Measurements from ENCODE around the gene MR1.

MR1 gene

DNA sequence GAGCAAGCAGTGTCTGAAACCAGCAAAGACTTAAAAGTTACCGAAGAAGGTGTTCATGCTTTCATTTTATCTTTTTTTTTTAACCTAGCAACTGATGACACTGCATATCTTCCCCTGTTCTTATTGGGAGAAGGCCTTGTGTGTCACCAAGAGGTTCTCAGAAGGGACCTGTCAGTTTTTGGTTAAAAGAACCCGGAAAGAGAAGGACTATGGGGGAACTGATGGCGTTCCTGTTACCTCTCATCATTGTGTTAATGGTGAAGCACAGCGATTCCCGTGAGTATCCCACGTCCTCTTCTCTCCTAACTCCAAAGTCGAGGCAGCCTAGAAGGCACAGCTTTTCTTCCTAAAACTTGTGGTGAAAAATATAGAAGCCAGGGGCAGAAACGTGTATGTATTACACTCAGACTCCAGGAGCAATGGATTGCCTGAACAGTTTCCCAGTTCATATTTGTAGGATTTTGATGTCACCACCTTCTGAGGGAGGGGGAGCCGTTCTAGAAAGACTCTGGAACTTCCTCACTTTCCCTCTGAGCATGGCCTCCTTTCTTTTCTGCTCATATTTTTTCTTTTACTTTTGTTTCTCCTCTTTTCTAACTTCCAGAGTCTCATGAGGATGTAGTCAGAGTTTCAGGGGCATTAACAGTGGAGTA is at the start of gene MR1:
Gene MR1 (plus strand): TSS at position 185 of the 653 bp plus-strand sequence. CDS start 25 bp downstream, at position 210.
- DNase-seq (ENCODE audit: low read depth in 2 of 2) = no peak

DNA sequence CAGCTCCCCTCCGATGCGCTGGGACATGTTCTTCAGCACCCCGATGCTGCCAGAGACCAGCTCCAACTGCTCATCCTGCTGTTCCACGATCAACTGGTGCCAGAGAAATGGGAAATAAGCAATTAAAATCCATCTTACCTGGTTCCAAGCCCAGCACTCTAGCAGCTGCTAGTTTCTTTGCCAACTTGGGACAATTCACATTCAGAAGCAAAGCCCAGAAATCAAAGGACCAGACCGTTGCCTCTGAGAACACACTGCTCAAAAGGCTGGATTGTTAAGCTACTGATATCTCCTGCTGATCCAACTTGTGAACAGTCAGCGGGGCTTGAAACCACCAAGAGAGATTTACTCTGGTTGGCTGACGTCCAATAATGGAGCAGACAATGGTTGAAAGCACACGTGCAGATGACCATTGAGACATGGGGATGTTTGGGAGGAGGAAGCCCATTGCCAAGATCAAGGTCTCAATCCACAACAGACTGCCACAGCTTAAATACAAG is 45.5 kb upstream of the MR1 start:
- no peak for DNase-seq (ENCODE audit: low read depth in 2 of 2)

DNA sequence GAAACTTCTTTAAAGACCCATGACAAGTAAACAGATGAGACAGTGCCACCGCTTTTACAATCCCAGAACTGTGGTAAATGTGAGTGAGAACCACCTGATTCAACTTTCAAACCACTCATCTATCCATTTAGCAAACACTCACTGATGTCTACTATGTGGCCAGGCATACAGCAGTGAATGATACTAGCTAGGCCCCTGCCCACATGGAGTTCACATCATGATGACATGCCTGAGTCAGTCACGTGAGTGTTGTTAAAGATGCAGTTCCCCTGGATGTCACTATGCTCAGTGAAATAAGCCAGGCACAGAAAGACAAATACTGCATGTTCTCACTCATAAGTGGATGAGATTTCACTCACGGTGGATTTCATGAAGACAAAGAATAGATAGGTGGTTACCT is 39.5 kb upstream of the MR1 start:
- no peak for DNase-seq (ENCODE audit: low read depth in 2 of 2)

DNA sequence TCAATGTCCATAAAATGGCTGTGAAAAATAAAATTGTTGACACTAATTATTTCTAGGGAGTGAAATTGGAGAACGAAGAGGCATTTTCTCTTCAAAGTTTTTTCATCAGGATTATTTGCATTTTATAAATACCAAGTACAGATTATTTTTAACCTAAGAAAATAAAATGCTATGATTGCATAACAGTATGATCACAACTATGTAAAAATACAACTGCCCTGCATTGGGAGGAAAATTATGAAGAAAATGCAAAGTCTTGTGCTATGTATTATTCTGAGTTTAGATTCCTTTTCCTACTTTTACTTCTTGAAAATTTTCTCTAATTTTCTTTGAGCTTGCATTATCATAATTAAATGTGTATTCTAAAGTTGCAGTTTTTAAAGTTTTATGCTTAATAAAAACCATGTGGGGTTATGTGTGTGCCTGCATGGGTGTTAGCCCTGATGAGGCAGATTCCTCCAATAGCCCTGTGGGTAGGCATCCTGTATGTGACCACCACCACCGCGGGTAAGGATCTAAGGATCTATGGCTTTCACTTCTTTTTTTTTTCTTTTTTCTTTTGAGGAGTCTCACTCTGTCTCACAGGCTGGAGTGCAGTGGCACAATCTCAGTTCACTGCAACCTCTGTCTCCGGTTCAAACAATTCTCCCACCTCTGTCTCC is 35.8 kb upstream of the MR1 start:
- no peak for DNase-seq (ENCODE audit: low read depth in 2 of 2)

DNA sequence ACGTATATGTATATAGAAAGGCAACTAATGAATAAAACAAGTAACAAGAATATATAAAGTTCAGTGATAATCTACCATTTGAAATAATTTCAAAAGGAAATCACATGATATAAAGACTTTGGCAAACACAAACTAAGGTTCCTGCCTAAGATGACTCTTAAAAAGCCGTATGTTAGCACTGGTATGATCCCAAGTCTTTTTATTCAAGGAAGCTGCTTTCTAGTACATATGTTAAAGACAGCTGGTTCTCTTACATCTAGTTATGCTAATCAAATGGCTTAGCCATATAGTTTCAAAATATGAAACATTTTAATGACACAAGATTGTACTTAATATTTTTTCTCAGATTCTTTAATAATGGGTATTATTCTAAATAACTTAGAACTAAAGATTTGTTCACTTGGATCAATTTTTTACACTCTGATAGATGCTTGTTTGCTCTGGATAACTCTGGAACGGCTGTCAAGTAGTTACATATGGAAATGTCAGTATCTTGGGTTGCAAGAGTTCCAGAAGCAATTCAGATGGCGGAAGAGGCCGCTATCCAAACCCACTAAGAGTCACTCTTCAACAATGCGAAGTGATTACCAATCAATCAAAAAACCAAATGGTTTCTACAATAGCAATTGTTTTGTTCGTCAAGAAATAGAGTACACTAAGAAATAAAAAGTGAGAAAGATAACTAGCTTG is 32.5 kb upstream of the MR1 start:
- DNase-seq (ENCODE audit: low read depth in 2 of 2) = no peak

DNA sequence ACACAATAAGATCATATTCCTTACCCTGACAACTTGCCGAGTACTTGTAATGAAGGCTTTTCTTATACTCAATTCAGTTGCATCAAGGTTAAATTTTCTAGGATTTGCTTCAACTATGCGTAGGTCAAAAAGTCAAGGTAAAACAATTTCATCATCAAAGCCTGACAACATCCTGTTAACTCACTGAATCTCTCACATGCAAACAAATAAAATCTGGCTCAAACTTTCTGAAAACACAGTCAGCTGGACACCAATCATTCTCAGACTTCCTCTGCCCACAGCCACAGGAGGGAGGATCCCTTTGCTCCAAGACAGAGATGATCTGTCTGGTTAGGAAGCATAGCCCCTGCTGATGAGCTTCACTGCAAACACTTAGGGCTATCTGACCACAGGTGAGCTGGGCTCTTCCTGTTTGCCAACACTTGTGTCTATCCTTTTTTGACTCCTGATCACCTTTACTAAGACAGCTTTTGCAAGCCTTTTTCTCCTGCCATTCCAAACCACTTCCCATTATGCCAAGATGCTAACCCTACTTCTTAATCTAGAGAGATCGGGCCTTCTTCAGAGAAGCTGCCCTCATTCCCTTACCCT is 31.1 kb upstream of the MR1 start:
- DNase-seq (ENCODE audit: low read depth in 2 of 2) = no peak

DNA sequence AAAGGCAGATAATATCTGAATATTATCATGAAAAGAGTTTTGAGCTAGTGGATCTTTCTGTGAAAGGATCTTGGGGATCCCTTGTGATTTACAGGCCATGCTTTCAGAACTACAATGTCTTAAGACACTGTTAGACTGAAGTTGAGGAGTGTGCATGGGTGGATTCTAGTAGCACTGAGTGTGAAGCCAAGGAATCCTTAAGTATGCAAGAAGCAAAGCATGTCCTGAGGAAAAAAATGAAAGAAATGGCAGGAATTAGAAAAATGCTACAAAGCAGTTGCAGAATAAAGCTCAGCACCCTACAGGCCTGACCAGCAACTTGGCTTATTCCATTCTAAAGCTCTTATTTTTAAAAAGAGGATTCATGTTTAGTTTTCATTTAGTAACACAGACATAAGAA is 23.0 kb upstream of the MR1 start:
- DNase-seq (ENCODE audit: low read depth in 2 of 2) = no peak

DNA sequence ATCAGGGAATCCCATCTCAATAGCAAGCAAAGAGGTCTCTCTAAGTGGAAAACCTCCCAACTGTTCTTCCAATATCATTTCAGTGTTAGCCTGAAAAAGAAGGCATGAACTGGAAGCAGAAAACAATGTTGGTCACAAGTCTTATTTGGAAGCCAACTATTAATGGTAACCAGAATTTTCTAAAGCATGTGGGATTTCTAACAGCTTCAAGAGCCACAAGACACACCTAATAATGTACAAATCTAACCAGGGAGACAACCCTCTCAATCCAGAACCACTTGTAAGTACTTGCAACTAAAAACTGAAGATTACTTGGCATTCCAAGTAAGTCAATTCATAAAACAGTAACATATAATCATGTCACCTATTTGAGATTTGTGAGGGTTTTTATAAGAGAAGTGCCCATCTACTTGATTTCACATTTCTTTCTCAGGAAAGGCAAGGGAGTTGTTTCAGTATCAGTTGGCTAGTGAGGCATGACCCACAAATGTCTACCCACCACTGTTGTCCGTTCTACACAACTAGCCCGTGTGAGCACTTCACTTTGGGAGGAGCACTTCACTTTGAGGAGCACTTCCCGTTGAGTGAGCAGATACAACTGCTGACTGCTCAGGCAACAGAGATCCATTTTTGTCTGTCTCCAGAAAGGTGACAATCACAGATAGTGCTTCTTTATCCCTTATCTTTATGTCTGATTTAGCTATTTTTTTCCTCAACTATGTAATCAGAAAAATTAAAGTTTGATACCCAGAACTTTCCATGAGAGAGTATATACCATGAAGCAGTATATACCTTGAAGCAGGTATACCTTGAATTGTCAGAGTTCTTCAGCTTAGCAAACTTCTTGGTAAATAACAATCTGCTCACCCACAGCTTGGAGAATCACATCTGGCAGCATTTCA is 22.2 kb upstream of the MR1 start:
- no peak for DNase-seq (ENCODE audit: low read depth in 2 of 2)

DNA sequence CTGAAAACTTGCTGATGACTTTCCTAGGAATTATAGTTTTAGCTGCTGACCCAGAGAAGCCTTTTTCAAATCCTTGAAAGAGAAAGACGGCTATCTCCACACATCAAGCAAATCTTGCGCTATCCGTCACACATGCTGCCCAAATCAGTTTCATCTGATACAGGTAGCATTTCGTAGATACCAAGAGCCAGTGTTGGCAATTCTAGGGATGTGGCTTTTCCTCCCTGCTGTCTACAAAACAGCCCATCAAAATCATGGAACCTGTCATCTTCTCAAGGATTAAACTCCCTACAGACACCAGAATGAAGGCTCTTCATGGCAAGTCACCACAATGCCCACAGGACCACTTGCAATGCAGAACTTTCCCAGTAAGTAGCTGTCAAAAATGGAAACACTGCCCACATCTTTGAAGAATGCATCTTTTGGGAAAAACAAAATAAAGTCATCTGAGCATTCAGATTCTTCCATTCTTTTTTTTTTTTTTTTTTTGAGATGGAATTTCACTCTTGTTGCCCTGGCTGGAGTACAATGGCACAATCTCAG is 21.5 kb upstream of the MR1 start:
- DNase-seq (ENCODE audit: low read depth in 2 of 2) = no peak

DNA sequence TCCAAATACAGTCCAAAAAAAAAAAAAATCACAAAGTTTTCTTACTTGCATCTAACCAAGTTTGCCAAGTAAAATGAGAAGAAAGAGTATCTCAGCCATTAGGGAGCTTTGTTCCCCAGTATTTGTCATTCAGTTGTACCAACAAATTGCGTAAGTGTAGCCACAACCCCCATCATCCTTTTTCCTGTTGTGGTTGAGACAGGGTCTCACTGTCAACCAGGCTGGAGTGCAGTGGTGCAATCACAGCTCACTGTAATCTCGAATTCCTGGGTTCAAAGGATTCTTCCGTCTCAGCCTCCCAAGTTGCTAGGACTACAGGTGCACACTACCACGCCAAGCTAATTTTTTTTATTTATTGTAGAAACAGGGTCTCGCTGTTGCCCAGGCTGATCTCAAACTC is 20.6 kb upstream of the MR1 start:
- no peak for DNase-seq (ENCODE audit: low read depth in 2 of 2)

DNA sequence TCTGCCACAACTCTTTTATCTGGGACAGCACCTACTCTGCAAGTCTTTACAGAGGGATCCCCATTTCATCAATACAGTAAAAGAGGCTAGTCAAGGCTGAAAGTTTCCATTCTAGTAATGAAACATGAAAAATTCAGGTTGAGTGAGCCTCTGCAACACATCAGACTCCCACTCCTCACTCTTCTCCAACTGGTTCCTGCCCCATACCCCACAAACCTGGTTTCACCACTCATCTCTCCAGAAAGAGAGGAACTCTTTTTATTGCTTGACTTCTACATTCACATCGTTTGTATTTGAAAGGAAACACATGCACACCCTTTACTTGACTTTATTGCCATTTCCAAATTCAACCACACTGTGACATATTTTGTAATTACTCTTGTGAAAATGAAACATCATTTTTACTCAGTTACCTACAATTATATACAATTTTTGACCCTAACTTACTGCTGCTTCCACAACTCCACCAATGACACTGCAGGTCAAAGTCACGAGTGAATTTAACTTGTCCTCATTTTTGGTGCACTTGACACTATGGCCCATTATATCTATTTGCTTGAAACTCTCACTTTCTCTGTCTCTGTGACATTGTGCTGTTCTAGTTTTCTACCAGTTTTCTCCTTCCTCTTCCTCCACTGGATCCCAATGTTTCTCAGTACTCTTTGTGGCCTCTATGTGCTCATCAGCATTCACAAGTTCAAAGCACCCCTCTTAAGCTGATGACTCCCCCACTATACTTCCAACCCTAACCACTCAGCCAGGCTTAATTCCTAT is 19.1 kb upstream of the MR1 start:
- no peak for DNase-seq (ENCODE audit: low read depth in 2 of 2)

DNA sequence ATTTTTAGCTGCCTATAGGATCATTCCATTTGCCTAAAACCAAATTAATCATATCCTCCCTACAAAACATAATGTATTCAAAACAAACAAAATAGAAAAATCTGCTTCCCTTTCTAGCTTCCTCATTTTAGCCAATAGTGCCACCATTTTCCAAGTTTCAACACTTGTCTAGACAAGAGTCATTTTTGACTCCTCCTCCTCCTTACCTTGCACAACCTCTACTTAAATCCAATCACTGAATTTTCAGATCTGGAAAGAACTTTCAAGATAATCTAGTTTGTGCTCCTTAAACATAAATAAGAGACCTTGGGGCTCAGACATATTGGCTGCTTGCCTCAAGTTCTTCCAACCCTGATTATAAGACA is 18.6 kb upstream of the MR1 start:
- DNase-seq (ENCODE audit: low read depth in 2 of 2) = no peak

DNA sequence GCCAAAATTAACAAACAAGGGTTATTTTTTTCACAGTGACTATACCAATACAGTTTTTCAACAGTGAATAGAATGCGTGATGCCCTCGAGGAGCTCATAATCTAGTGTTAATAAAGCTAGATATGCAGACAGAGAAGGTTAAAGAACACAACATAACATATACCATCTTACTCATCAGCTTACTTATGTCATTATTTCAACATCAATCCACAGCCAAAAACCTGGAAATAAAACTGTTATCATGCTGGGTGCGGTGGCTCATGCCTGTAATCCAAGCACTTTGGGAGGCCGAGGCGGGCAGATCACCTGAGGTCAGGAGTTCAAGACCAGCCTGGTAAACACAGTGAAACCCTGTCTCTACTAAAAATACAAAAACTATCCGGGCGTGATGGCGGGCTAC is 17.2 kb upstream of the MR1 start:
- no peak for DNase-seq (ENCODE audit: low read depth in 2 of 2)

DNA sequence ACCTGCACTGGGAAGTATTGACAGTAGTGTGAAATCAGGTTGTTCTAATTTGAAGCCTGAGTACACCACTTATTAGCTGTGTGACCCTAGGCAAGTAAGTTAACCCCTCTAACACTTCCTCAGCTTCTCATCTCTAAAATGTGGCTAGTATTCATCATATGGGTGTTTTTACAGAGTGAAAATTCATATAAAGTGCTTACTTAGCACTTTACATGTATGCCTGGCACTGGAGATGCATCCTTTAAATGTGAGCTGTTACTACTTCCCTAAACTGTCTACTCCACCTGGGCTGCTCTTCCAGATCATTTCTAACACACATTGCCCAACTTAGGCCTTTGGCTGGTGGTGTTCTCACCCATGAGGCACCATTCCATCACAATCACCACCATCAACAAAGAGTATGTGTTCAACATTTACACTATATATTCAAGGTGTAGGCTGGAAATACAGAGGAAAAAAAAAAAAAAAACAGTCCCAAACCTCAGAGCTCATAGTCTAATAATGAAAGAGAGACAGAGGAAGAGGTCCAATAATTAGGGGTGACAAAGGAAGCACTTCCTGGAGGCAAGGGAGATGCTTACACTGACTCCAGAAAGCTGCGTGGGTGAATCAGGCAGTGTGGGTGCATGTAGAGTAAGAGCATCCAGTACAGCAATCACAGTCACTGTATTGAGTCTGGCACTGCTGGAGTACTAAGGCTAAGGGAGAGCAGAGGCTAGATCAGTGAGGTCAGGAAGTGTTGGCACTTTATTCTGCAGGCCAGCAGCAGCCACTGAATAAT is 14.7 kb upstream of the MR1 start:
- no peak for DNase-seq (ENCODE audit: low read depth in 2 of 2)

DNA sequence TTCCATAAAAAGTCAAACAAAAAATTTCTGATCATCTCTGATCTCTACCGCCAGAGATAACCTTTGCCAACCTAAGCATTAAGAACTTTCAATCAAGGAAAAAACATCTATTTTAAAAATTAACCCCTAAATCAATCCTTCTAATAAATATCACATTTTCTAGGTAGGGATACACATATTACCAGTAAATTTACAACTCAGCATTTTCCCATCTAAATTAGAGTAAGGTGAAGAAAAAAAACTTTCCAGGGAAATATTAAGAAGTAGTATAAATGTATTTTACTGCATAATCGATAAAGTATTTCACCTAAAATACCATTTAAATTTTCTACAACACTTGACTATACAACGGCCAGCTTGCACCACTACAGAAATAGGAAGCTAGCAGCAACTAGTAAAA is 12.6 kb upstream of the MR1 start:
- no peak for DNase-seq (ENCODE audit: low read depth in 2 of 2)

DNA sequence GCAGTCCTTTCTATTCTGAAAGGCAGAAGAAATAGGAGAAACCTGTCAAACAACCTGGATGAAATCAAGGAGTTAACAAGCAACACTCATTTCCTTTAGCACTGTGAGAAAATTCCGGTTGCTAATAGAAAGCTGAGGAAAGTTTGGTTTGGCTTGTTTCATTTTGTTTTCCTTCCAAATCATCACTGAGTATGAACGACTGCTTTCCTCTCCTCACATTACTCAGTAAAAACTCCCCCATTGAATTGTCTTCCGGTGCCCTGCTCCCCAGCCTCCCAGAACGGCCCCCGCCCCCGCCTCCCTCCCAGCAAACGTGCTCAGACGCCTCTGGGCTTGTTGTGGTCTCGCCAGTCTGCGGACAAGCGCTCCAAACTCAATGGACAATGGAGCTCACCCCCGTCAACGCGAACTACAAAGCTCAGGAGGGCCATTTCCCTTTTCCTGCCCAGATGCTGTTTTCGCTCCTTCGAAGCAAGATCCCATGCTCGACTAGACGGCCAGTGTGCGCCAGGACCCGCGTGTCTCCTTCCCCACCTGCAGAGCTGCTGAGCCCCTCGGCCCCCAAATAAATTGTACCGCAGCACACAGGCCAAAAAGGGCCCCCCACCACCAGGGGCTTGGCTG is 11.9 kb upstream of the MR1 start:
- peak in 1 of 2 donors; percentile 36 for DNase-seq (ENCODE audit: low read depth in 2 of 2)

DNA sequence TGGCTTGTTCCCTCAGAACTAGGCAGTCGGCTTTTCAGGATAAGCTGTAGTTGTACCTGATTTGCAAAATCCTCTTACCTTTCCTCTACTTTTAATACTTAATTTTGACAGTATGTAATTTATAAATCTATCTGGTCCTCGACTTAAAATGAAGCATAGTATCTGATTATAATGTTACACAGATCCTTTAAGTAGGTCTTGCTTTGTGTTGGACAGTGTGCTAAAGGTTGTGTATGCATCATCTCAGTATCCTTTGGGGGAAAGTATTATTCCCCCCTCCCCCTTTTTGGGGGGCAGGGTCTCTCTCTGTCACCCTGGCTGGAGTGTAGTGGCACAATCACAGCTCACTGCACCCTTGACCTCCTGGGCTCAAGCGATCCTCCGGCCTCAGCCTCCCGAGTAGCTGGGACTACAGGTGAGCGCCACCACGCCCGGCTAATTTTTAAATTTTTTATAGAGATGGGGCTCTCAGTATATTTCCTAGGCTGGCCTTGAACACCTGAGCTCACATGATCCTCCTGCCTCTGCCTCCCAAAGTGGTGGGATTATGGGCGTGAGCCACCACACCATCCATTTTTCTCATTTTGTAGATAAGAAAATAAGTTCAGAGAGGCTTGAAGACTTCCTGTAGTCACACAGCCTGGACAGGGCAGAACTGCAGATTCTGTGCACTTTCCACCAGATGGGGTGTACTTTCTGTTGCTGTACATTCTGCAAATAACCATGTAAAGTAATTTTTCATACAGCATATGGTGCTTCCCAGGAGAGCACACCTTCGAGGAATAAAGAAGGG is 10.3 kb upstream of the MR1 start:
- DNase-seq (ENCODE audit: low read depth in 2 of 2) = no peak

DNA sequence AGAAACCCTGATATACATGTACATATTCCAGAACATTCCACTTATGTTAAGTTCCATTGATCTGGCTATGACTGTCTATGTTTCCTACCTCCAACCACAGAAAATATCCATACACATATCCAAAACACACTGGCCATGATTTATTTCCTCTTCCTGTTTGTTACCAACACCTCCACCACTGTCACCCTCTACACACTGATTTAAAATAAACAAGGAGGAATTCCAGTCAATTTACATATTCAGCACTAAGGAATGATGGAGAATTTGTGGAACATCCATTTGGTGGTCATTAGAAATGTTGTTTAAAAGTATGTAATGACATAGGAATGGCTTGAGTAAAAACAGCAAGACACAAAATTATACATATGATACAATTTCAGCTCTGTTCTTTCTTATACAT is 5.6 kb upstream of the MR1 start:
- no peak for DNase-seq (ENCODE audit: low read depth in 2 of 2)

DNA sequence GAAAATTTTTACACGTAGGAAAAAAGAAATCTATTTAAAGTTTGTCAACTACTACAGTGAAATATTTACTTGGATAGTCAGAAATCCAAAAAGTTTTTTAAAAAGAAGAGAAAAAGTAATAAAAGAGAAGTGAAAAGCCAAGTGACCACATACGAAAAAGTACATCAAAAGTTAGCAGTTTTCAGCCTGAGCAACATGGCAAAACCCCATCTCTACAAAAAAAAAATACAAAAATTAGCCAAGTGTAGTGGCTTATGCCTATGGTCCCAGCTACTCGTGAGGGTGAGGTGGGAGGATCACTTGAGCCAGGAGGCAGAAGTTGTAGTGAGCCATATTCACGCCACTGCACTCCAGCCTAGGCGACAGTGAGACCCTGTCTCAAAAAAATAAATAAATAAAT is 5.2 kb upstream of the MR1 start:
- no peak for DNase-seq (ENCODE audit: low read depth in 2 of 2)

All from stimulated activated CD8-positive, alpha-beta memory T cell treated with anti-CD3 and anti-CD28 coated beads, Interleukin-2, amount 100 ng/mL, for 1 hour (primary cell).